HepG2 (cell line): ENCODE results near the gene PROX1. TPM values are rescaled to one million over a fixed set of nuclear protein-coding genes. Genes with fewer than 3 reads are reported as not detected.

ENCODE experiments used
- ARNTL ChIP-seq: sonication (generic); formaldehyde crosslinking; IDR thresholded peaks from 2 replicates; pipeline ENCODE4 v1.4.0; 2020; ENCODE audit warnings: mild to moderate bottlenecking, missing genetic modification reagents
- CBX1 ChIP-seq: IDR thresholded peaks from one replicate; pipeline ENCODE4 v1.6.1; 2016; ENCODE audit warnings: antibody characterized with exemption, low read depth
- CBX5 ChIP-seq: sonication (generic); formaldehyde crosslinking; IDR thresholded peaks from 2 replicates; pipeline ENCODE4 v1.4.0; 2020; ENCODE audit warnings: missing genetic modification reagents, borderline replicate concordance
- CREM ChIP-seq, 2 experiments: sonication (generic) in 1 of 2; formaldehyde crosslinking in 1 of 2; IDR thresholded peaks; 2 replicates each; pipeline versions ENCODE4 v1.4.0 to v1.6.1; 2016 to 2020; ENCODE audit warnings: antibody characterized with exemption in 1 of 2, mild to moderate bottlenecking in 1 of 2, missing genetic modification reagents in 1 of 2
- DNMT3B ChIP-seq: conservative IDR thresholded peaks from 2 replicates; pipeline ENCODE4 v1.6.1; 2016; ENCODE audit warnings: missing biosample characterization, control low read depth
- EED ChIP-seq: sonication (generic); formaldehyde crosslinking; IDR thresholded peaks from 2 replicates; pipeline ENCODE4 v1.5.0; 2020; ENCODE audit warnings: mild to moderate bottlenecking, missing genetic modification reagents
- FOXA3 ChIP-seq: IDR thresholded peaks from 2 replicates; pipeline ENCODE4 v1.6.1; 2016; ENCODE audit warnings: missing genetic modification reagents, missing compliant biosample characterization
- GATAD1 ChIP-seq: IDR thresholded peaks from 2 replicates; pipeline ENCODE4 v1.6.1; 2016; ENCODE audit warnings: missing genetic modification reagents, missing compliant biosample characterization
- HNF4G ChIP-seq, 2 experiments: sonication (generic) in 1 of 2; formaldehyde crosslinking in 1 of 2; IDR thresholded peaks; 2 replicates each; pipeline versions ENCODE4 v1.4.0 to v1.6.1; 2011 to 2020; ENCODE audit warnings: borderline replicate concordance in 2 of 2, low read depth in 2 of 2, mild to moderate bottlenecking in 2 of 2, low read length in 1 of 2, missing genetic modification reagents in 1 of 2, moderate library complexity in 1 of 2
- KAT8 ChIP-seq: IDR thresholded peaks from 2 replicates; pipeline ENCODE4 v1.6.1; 2016; ENCODE audit warnings: missing genetic modification reagents, missing compliant biosample characterization
- KDM4B ChIP-seq: sonication (generic); formaldehyde crosslinking; IDR thresholded peaks from 2 replicates; pipeline ENCODE4 v1.4.0; 2020; ENCODE audit warnings: missing genetic modification reagents
- KLF16 ChIP-seq, 2 experiments: sonication (generic) in 1 of 2; formaldehyde crosslinking in 1 of 2; IDR thresholded peaks; 2 replicates each; pipeline versions ENCODE4 v1.6.1 to v1.8.0; 2016 to 2023; ENCODE audit warnings: missing genetic modification reagents in 2 of 2, missing compliant biosample characterization in 1 of 2
- MED1 ChIP-seq: sonication (generic); formaldehyde crosslinking; IDR thresholded peaks from 2 replicates; pipeline ENCODE4 v1.4.0; 2020; ENCODE audit warnings: missing genetic modification reagents
- MED13 ChIP-seq: sonication (generic); formaldehyde crosslinking; IDR thresholded peaks from 2 replicates; pipeline ENCODE4 v1.5.0; 2020; ENCODE audit warnings: missing genetic modification reagents
- MIXL1 ChIP-seq: IDR thresholded peaks from 2 replicates; pipeline ENCODE4 v1.6.1; 2016
- MLLT10 ChIP-seq: sonication (generic); formaldehyde crosslinking; IDR thresholded peaks from 2 replicates; pipeline ENCODE4 v1.4.0; 2020; ENCODE audit warnings: missing genetic modification reagents
- NR1H2 ChIP-seq: sonication (generic); formaldehyde crosslinking; IDR thresholded peaks from 2 replicates; pipeline ENCODE4 v1.8.1; 2022; ENCODE audit warnings: low read depth, missing genetic modification reagents, borderline replicate concordance
- RBM22 ChIP-seq: fragments of 200-400 bp; formaldehyde crosslinking; optimal IDR thresholded peaks from 2 replicates; pipeline ENCODE3; 2017; ENCODE audit warnings: mild to moderate bottlenecking, low read length, moderate library complexity
- ZBTB1 ChIP-seq: sonication (generic); formaldehyde crosslinking; IDR thresholded peaks from 2 replicates; pipeline ENCODE4 v1.4.0; 2020; ENCODE audit warnings: missing genetic modification reagents, borderline replicate concordance
- ZBTB21 ChIP-seq: sonication (generic); formaldehyde crosslinking; IDR thresholded peaks from 2 replicates; pipeline ENCODE4 v1.4.0; 2020; ENCODE audit warnings: missing genetic modification reagents
- ZNF251 ChIP-seq: sonication (generic); formaldehyde crosslinking; IDR thresholded peaks from 2 replicates; pipeline ENCODE4 v1.9.0; 2021; ENCODE audit warnings: mild to moderate bottlenecking, missing genetic modification reagents
- ZNF431 ChIP-seq: sonication (generic); formaldehyde crosslinking; IDR thresholded peaks from 2 replicates; pipeline ENCODE4 v1.9.0; 2022; ENCODE audit warnings: missing genetic modification reagents, low read depth, mild to moderate bottlenecking, borderline replicate concordance
- ZNF644 ChIP-seq: IDR thresholded peaks from 2 replicates; pipeline ENCODE4 v1.6.1; 2016; ENCODE audit warnings: low read depth
- ZNF775 ChIP-seq: sonication (generic); formaldehyde crosslinking; IDR thresholded peaks from 2 replicates; pipeline ENCODE4 v1.4.0; 2020; ENCODE audit warnings: missing genetic modification reagents, mild to moderate bottlenecking, moderate library complexity, borderline replicate concordance
- polyA plus RNA-seq, 8 experiments: library from polyadenylated mRNA; depleted of rRNA in 3 of 8; stranded (reverse) in 7 of 8; unstranded in 1 of 8; fragments of >200 nt; fragmentation: Illumina TruSeq in 4 of 8; extraction: Trizol in 4 of 8; gene quantifications; 2 replicates each; pipeline versions ENCODE4 v1.2.1 to v1.2.3, GENCODE V29; 2011 to 2016; ENCODE audit warnings: low read depth in 4 of 8, missing spikeins in 1 of 8, mixed read lengths in 1 of 8; ENCODE audit not compliant: insufficient read depth in 1 of 8
- total RNA-seq, 5 experiments: library from RNA; depleted of rRNA; stranded (reverse); fragments of >200 nt; fragmentation: Illumina TruSeq; extraction: Trizol; gene quantifications; 2 replicates each; pipeline ENCODE4 v1.2.3, GENCODE V29; 2016; ENCODE audit warnings: low read depth in 1 of 5
- TF ChIP-seq, protein P1 (sequence below): IDR thresholded peaks from 2 replicates; pipeline ENCODE4 v1.6.1; 2016
- TF ChIP-seq, protein P2 (sequence below): IDR thresholded peaks from 2 replicates; pipeline ENCODE4 v1.6.1; 2018; ENCODE audit warnings: missing genetic modification reagents
- TF ChIP-seq, protein P3 (sequence below): sonication (generic); formaldehyde crosslinking; IDR thresholded peaks from 2 replicates; pipeline ENCODE4 v1.8.1; 2023; ENCODE audit warnings: mild to moderate bottlenecking, missing genetic modification reagents
- TF ChIP-seq, protein P4 (sequence below): sonication (generic); IDR thresholded peaks from 2 replicates; pipeline ENCODE4 v1.6.1; 2016; ENCODE audit warnings: low read depth, borderline replicate concordance

Gene PROX1
- total and polyA plus RNA-seq, 2 of the 13 experiments (the other 11 are each of a cell fraction or from before 2014, with no cell fraction given): 12.3 to 30.2 TPM

DNA sequence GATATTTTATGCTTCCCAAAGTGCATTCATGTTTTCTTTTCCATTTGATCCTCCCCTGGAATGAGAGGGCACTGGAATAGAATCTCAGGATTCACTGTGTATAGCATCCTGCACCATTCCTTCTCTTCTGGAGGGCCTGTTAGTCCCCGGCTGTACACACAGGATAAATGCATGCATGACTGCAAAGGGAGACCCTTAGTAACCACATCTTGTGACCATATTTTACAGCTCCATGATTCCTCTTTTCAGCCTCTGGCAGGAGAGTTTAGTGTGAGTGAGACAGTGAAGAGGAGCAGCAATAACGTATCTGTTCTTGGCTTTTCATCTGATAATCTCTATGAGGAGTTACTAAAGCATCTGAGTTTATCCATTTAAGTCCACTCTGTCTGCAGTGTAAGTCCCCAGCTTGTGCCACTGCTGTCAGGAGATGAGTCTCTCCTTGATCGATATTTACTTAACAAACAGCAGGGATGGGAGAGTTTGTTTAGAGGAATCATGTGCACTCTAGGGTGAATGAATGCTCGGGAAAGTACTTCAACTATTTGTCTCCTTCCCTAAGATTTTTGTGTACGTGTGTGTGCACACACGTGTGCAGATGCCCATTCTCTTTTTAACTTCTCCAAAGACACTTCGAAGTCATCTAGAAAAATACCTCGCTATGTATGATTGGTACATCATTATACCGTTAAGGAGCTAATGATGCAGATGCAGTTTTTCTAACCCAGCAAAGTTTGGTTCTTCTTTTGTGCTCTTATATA lies 41.1 kb downstream of the PROX1 start (continued):
- TF ChIP-seq, protein P1, sequence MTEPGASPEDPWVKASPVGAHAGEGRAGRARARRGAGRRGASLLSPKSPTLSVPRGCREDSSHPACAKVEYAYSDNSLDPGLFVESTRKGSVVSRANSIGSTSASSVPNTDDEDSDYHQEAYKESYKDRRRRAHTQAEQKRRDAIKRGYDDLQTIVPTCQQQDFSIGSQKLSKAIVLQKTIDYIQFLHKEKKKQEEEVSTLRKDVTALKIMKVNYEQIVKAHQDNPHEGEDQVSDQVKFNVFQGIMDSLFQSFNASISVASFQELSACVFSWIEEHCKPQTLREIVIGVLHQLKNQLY (CRISPR knock-in tag): peak; percentile 60; the same call in 1 of the 2 replicates
- peak; percentile 96 for TF ChIP-seq MED1 (CRISPR knock-in tag)
- TF ChIP-seq MED13: 0 out of 2 replicates have a peak, but pooled peaks have one; percentile 50
- TF ChIP-seq ZNF251 (CRISPR knock-in tag): no peak
- TF ChIP-seq, protein P2, sequence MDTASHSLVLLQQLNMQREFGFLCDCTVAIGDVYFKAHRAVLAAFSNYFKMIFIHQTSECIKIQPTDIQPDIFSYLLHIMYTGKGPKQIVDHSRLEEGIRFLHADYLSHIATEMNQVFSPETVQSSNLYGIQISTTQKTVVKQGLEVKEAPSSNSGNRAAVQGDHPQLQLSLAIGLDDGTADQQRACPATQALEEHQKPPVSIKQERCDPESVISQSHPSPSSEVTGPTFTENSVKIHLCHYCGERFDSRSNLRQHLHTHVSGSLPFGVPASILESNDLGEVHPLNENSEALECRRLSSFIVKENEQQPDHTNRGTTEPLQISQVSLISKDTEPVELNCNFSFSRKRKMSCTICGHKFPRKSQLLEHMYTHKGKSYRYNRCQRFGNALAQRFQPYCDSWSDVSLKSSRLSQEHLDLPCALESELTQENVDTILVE (CRISPR knock-in tag): peak; percentile 51; the same call in 1 of the 2 replicates
- TF ChIP-seq ZBTB1: no peak
- 0 out of 2 replicates have a peak, but pooled peaks have one; percentile 24 for TF ChIP-seq KAT8 (CRISPR knock-in tag)
- TF ChIP-seq ZNF431: 0 out of 2 replicates have a peak, but pooled peaks have one; percentile 13
- 0 out of 2 replicates have a peak, but pooled peaks have one; percentile 17 for TF ChIP-seq HNF4G (IDR thresholded peaks at IDR 0.05; ENCODE audit: borderline replicate concordance, low read depth, low read length)
- TF ChIP-seq HNF4G (CRISPR knock-in tag; IDR thresholded peaks at IDR 0.05; ENCODE audit: borderline replicate concordance, low read depth): no peak
- 0 out of 2 replicates have a peak, but pooled peaks have one; percentile 50 for TF ChIP-seq ZNF775 (CRISPR knock-in tag)
- peak; percentile 95 for TF ChIP-seq FOXA3
- TF ChIP-seq CREM (IDR thresholded peaks at IDR 0.05): peak; percentile 66; the same call in 1 of the 2 replicates
- no peak for TF ChIP-seq CREM (CRISPR knock-in tag; IDR thresholded peaks at IDR 0.05)
- peak; percentile 87 for TF ChIP-seq MIXL1 (CRISPR knock-in tag)
- 0 out of 2 replicates have a peak, but pooled peaks have one; percentile 35 for TF ChIP-seq DNMT3B (CRISPR knock-in tag)
- TF ChIP-seq NR1H2 (CRISPR knock-in tag): no peak
- no peak for TF ChIP-seq EED (CRISPR knock-in tag)
- TF ChIP-seq ARNTL (CRISPR knock-in tag): peak; percentile 49; the same call in 1 of the 2 replicates
- TF ChIP-seq ZNF644 (CRISPR knock-in tag): 0 out of 2 replicates have a peak, but pooled peaks have one; percentile 9
- TF ChIP-seq KDM4B (CRISPR knock-in tag): 0 out of 2 replicates have a peak, but pooled peaks have one; percentile 26
- TF ChIP-seq, protein P3, sequence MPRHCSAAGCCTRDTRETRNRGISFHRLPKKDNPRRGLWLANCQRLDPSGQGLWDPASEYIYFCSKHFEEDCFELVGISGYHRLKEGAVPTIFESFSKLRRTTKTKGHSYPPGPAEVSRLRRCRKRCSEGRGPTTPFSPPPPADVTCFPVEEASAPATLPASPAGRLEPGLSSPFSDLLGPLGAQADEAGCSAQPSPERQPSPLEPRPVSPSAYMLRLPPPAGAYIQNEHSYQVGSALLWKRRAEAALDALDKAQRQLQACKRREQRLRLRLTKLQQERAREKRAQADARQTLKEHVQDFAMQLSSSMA (CRISPR knock-in tag): no peak
- peak in 1 of 2 experiments; percentile 64; a peak in 2 of 4 replicates for TF ChIP-seq KLF16 (CRISPR knock-in tag; IDR thresholded peaks at IDR 0.05)
- peak; percentile 54; the same call in 1 of the 2 replicates for TF ChIP-seq GATAD1 (CRISPR knock-in tag)
- 0 out of 2 replicates have a peak, but pooled peaks have one; percentile 33 for TF ChIP-seq CBX5
- no peak for TF ChIP-seq ZBTB21
- TF ChIP-seq, protein P4, sequence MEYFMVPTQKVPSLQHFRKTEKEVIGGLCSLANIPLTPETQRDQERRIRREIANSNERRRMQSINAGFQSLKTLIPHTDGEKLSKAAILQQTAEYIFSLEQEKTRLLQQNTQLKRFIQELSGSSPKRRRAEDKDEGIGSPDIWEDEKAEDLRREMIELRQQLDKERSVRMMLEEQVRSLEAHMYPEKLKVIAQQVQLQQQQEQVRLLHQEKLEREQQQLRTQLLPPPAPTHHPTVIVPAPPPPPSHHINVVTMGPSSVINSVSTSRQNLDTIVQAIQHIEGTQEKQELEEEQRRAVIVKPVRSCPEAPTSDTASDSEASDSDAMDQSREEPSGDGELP: peak; percentile 67; the same call in 1 of the 2 replicates
- TF ChIP-seq MLLT10 (CRISPR knock-in tag): no peak
- TF ChIP-seq CBX1: peak; percentile 44
- peak; percentile 57 for TF ChIP-seq RBM22
